ENCODE measurements around the gene INPP5F. TPM values are rescaled to one million over a fixed set of nuclear protein-coding genes. Genes with fewer than 3 reads are reported as not detected.

The INPP5F gene
- total RNA-seq, 2 donors from 2014 or later = 17.1 to 23.7 TPM

- H3K9me3 ChIP-seq = no peaks in the 10 kb centered on the region
- no peak for ATAC-seq (ENCODE audit: insufficient number of reproducible peaks, low FRiP score, low read depth)
- peaks cover 7% of the 10 kb centered on the region for H3K36me3 ChIP-seq
- H3K4me3 ChIP-seq = no peak overlapping the region
- TF ChIP-seq CTCF (IDR thresholded peaks at IDR 0.05) = no peak
- no peak for DNase-seq (ENCODE audit: low spot score)
- H3K27ac ChIP-seq = no peak overlapping the region
- H3K4me1 ChIP-seq (ENCODE audit: control insufficient read depth in 1 of 2, low read depth in 2 of 2) = peaks cover 0 to 10% of the 10 kb centered on the region in 2 donors
- H3K27me3 ChIP-seq (replicated peaks; ENCODE audit: insufficient read depth) = no peaks in the 10 kb centered on the region
Observed at GRCh38 chr10:119806334-119807130, 80.7 kb downstream of the INPP5F start.

- Histone ChIP-seq H3K4me3 (no peak overlapping the region), H3K27ac (no peak overlapping the region), H3K4me1 (ENCODE audit: control insufficient read depth in 1 of 2, low read depth in 2 of 2) (peaks cover 0 to 13% of the 10 kb centered on the region in 2 donors), H3K36me3 (peaks cover 7% of the 10 kb centered on the region), H3K27me3 (replicated peaks; ENCODE audit: insufficient read depth) (no peaks in the 10 kb centered on the region), H3K9me3 (no peaks in the 10 kb centered on the region)
- ATAC-seq (ENCODE audit: insufficient number of reproducible peaks, low FRiP score, low read depth) = no peak
- no peak for TF ChIP-seq CTCF (IDR thresholded peaks at IDR 0.05)
- no peak for DNase-seq (ENCODE audit: low spot score)
Observed at GRCh38 chr10:119807960-119808697, 82.3 kb downstream of the INPP5F start.

- no peaks in the 10 kb centered on the region for H3K27me3 ChIP-seq (replicated peaks; ENCODE audit: insufficient read depth)
- TF ChIP-seq CTCF (IDR thresholded peaks at IDR 0.05) = no peak
- DNase-seq (ENCODE audit: low spot score) (no peak), ATAC-seq (ENCODE audit: insufficient number of reproducible peaks, low FRiP score, low read depth) (no peak)
- no peaks in the 10 kb centered on the region for H3K9me3 ChIP-seq
- H3K4me3 ChIP-seq = no peak overlapping the region
- no peak overlapping the region for H3K27ac ChIP-seq
- H3K36me3 ChIP-seq = no peaks in the 10 kb centered on the region
- H3K4me1 ChIP-seq (ENCODE audit: control insufficient read depth in 1 of 2, low read depth in 2 of 2) = peaks cover 0 to 7% of the 10 kb centered on the region in 2 donors
Observed at GRCh38 chr10:119811122-119811521, 85.3 kb downstream of the INPP5F start.

- no peak for TF ChIP-seq CTCF (IDR thresholded peaks at IDR 0.05)
- H3K36me3 ChIP-seq = no peaks in the 10 kb centered on the region
- DNase-seq (ENCODE audit: low spot score) (no peak), ATAC-seq (ENCODE audit: insufficient number of reproducible peaks, low FRiP score, low read depth) (no peak)
- H3K4me1 ChIP-seq (ENCODE audit: control insufficient read depth in 1 of 2, low read depth in 2 of 2) = peaks cover 0 to 7% of the 10 kb centered on the region in 2 donors
- no peak overlapping the region for H3K4me3 ChIP-seq
- no peaks in the 10 kb centered on the region for H3K27me3 ChIP-seq (replicated peaks; ENCODE audit: insufficient read depth)
- no peaks in the 10 kb centered on the region for H3K9me3 ChIP-seq
- no peak overlapping the region for H3K27ac ChIP-seq
Observed at GRCh38 chr10:119812684-119813083, 86.8 kb downstream of the INPP5F start.

GRCh38 chr10:119815671-119816070 lies 89.8 kb downstream of the INPP5F start:
- no peak for DNase-seq (ENCODE audit: low spot score)
- no peak for TF ChIP-seq CTCF (IDR thresholded peaks at IDR 0.05)
- H3K27me3 ChIP-seq (replicated peaks; ENCODE audit: insufficient read depth) = no peaks in the 10 kb centered on the region
- peaks cover 0 to 7% of the 10 kb centered on the region in 2 donors for H3K4me1 ChIP-seq (ENCODE audit: control insufficient read depth in 1 of 2, low read depth in 2 of 2)
- no peak for ATAC-seq (ENCODE audit: insufficient number of reproducible peaks, low FRiP score, low read depth)
- no peaks in the 10 kb centered on the region for H3K36me3 ChIP-seq
- no peaks in the 10 kb centered on the region for H3K9me3 ChIP-seq
- no peak overlapping the region for H3K27ac ChIP-seq
- H3K4me3 ChIP-seq = no peak overlapping the region

All from thoracic aorta (tissue), 2 donors.